ENCODE data around the gene UROC1.
A peak's percentile ranks its signal among the peaks of the same experiment; 100 is the strongest.

The UROC1 gene

DNA sequence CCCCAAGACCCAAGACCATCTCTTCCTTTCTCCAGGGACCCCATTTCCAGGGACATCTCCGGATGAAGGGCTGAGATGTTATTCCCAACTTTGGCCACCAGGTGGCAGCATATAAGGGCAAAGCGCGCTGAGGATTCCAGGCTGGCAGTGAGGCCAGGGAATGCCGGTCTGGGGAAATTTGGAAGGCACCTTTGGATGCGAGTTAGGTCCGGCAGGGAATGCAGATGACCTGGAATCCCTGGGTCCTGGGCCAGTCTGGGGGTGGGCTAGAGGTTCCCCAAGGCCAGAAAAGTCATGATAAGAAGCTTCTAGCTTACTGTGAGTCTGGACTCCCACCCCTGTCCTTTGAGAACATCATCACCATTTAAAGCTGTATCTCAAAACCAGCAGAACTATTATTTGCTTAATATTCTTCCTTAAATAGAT is 4.8 kb upstream of the UROC1 start:
- H3K4me3 ChIP-seq (ENCODE audit: low read depth, low read length): no peak overlapping the region
- DNase-seq (ENCODE audit: low read depth, low spot score): peak; percentile 40
- in situ Hi-C loops (cut with HindIII; ENCODE audit: low sequenced_read_pairs): no loop called here
- TF ChIP-seq, protein P1, sequence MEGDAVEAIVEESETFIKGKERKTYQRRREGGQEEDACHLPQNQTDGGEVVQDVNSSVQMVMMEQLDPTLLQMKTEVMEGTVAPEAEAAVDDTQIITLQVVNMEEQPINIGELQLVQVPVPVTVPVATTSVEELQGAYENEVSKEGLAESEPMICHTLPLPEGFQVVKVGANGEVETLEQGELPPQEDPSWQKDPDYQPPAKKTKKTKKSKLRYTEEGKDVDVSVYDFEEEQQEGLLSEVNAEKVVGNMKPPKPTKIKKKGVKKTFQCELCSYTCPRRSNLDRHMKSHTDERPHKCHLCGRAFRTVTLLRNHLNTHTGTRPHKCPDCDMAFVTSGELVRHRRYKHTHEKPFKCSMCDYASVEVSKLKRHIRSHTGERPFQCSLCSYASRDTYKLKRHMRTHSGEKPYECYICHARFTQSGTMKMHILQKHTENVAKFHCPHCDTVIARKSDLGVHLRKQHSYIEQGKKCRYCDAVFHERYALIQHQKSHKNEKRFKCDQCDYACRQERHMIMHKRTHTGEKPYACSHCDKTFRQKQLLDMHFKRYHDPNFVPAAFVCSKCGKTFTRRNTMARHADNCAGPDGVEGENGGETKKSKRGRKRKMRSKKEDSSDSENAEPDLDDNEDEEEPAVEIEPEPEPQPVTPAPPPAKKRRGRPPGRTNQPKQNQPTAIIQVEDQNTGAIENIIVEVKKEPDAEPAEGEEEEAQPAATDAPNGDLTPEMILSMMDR (IDR thresholded peaks at IDR 0.05; ENCODE audit: low read depth, low read length): peak; percentile 90

DNA sequence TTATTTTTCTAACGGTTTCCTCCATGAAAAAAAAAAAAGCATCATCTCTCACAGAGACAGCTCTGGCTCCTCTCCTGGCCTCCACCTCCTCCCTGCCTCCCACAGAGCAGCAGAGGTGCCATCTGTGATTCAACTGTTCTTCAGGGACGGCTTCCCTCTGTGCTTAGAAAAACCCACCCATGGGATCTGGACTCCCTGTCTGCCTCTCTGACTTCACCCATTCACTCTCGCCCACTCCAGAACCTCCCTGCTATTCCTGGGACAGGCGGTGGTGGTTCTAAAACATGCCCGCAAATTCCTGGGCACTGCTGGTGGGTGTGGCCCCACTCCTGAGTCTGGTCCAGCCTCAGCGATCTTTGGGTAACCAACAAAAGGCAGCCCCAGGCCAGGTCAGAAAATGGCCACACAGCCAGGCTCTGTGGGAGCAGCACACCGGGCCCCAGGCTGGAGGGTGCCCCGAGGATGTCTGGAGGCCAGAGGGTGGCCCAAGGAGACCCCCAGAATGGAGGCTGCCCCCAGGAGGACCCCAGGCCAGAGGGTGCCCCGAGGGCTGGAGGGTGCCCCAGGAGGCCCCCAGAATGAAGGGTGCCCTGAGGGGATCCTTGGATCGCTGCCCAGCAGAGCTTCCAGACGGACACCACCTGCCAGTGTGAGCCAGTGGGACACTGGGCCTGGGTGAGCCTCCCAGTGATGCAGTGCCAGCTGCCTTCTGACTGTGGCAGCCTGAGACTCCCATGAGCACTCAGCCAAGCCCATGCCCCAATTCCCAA is 3.7 kb upstream of the UROC1 start:
- no peak for DNase-seq (ENCODE audit: low read depth, low spot score)
- in situ Hi-C loops (cut with HindIII; ENCODE audit: low sequenced_read_pairs): no loop called here
- TF ChIP-seq, protein P1 (IDR thresholded peaks at IDR 0.05; ENCODE audit: low read depth, low read length): no peak
- H3K4me3 ChIP-seq (ENCODE audit: low read depth, low read length): no peak overlapping the region

DNA sequence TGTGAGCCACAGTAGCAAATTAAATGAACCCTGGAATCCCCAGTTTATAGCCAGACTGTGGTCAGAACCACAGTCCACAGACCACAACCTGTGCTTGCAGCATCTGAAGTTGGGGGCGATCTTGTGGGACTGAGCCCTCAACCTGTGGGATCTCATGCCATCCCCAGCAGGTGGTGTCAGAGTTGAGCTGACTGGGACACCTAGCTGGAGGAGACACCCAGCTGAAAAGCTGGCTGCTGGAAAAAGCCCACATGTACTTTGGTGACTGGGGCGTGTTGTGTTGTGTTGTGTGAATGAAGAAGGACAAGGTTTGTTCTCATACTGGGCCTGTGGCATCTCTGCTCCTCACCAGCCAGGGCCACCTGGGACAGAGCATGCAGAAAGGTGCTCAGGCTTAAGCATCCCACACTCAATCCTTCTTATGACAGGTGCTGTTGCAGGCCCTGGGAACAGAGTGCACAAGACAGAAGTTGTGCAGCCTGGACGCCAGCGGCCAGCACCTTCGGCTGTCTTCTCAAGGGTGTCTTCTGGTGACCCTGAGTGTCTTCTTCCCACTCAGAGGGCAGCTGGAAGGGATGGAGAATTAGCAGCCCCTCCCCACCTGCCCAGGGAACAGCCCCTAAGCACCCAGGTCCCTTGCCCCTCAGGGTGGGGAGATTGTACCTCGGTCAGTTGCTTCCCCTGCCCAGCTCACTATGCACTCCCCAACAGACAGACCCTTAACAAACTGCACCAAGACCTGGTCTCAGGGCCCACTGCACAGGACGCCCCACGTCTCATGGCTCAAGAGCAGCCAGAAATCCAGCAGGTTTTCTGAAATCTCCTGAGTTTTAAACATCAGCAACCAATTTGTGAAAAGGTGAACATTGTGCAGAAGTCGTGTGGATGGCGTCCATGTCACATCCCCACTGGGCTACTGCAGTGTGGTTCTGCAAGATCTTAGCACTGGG is 2.2 kb upstream of the UROC1 start:
- no peak overlapping the region for H3K4me3 ChIP-seq (ENCODE audit: low read depth, low read length)
- in situ Hi-C loops (cut with HindIII; ENCODE audit: low sequenced_read_pairs): no loop called here
- TF ChIP-seq, protein P1 (IDR thresholded peaks at IDR 0.05; ENCODE audit: low read depth, low read length): no peak
- no peak for DNase-seq (ENCODE audit: low read depth, low spot score)

DNA sequence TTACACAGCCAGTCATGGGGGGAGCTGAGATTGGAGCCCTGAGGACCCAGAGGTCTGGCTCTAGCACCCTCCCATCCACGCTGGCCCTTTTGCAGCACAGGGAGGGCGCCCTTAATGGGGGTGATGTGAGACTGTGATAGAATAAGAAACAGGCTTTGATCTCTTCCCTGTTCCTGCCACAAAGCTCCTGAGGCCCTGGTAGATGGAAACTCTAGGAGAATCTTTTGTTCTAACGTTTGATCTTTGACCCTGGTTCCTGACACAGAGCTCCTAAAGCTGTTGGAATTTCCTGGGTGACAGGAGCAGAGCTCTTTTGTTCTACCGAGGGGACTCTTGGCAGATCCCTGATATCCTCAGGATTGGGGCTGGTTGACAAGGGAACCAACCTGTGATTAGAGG is 1.2 kb upstream of the UROC1 start:
- H3K4me3 ChIP-seq (ENCODE audit: low read depth, low read length): no peak overlapping the region
- DNase-seq (ENCODE audit: low read depth, low spot score): no peak
- in situ Hi-C loops (cut with HindIII; ENCODE audit: low sequenced_read_pairs): no loop called here
- TF ChIP-seq, protein P1 (IDR thresholded peaks at IDR 0.05; ENCODE audit: low read depth, low read length): no peak

DNA sequence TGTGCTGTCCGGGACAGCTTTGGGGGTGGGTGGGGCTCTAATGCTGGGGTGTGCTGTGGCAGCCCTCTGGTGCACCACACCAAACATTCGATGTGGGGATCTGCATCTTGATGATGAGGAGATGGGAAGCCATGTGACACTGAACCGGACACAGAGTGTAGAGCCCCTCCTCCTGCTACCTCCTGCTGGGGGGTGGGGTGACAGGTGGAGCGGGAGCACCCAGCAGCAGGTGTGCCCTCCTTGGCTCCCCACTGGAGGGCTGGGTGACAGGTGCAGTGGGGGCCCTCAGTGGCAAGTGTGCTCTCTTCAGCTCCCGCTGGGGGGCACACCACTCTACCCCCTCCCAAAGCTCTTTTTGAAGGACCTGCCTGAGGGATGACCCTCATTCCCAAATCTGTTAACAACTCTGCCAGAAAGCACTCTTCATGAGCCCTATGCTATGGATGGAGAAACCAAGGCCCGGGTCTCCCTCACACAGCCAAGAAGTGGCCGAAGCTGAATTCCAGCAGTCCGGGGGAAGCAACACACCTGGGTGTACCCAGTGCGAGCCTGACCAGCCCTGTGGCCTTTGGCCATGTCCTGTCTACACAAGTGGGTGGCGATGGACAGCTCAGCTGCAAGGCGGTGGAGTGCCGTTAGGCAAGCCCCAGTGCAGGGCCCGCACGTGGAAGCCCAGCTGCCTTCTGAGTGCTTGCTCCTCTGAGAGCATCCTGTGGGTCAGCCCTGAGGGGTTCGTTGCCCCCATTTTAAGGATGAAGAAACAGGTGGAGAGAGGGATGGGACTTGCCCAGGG is 609 bp upstream of the UROC1 start:
- in situ Hi-C loops (cut with HindIII; ENCODE audit: low sequenced_read_pairs): no loop called here
- no peak for DNase-seq (ENCODE audit: low read depth, low spot score)
- TF ChIP-seq, protein P1 (IDR thresholded peaks at IDR 0.05; ENCODE audit: low read depth, low read length): no peak
- no peak overlapping the region for H3K4me3 ChIP-seq (ENCODE audit: low read depth, low read length)

DNA sequence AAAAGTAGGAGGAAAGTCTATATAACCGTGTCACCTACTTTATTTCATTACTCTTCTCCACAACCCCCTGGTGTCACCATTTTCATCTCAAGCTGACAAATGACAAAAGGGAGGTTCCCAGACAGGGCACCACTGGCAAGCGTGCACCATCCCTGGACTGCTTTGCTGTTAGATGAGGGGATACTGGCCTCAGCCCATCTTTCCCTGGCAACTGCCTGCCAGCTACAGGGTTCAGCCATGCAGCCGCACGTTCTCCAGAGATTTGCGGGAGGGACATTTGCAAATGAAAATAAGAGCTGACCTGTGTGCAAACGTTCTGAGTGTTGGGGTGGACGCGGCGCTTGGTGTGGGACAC is 660 bp downstream of the UROC1 start:
- H3K4me3 ChIP-seq (ENCODE audit: low read depth, low read length): no peak overlapping the region
- TF ChIP-seq, protein P1 (IDR thresholded peaks at IDR 0.05; ENCODE audit: low read depth, low read length): no peak
- DNase-seq (ENCODE audit: low read depth, low spot score): no peak
- in situ Hi-C loops (cut with HindIII; ENCODE audit: low sequenced_read_pairs): no loop called here

All from astrocyte of the spinal cord (primary cell).